ENCODE measurements around the gene ARHGEF5.

The ARHGEF5 gene

DNA sequence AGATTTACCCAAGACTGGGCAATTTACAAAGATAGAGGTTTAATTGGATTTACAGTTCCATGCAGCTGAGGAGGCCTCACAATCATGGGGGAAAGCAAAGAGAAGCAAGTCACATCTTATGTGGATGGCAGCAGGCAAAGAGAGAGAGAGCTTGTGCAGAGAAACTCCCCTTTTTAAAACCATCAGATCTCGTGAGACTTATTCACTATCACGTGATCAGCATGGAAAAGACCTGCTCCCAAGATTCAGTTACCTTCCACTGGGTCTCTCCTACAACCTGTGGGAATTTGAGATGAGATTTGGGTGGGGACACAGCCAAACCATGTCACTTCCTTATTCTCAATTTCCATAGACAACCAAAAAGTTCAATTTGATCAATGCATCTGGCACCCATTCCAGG, 73.2 kb downstream of the ARHGEF5 start:
- Histone ChIP-seq H3K9me3 (ENCODE audit: control insufficient read depth, insufficient read depth, low read length) (0 out of 2 replicates have a peak, but pooled peaks cover 4% of the 10 kb centered on the region), H3K4me1 (ENCODE audit: insufficient read depth, low read length) (no peaks in the 10 kb centered on the region), H3K36me3 (ENCODE audit: insufficient read depth, low read length) (no peaks in the 10 kb centered on the region), H3K9ac (ENCODE audit: low read depth, low read length) (no peak overlapping the region)

Data from ES-I3 (cell line).